Activated CD4-positive, alpha-beta T cell treated with anti-CD3 and anti-CD28 coated beads, Interleukin-2, amount 50 U/mL, for 16 hours (primary cell): ENCODE data around the gene PPM1L.

Experiments
- DNase-seq: peaks from one replicate; pipeline ENCODE4 v3.0.0-alpha.2; 2020

PPM1L gene

DNA sequence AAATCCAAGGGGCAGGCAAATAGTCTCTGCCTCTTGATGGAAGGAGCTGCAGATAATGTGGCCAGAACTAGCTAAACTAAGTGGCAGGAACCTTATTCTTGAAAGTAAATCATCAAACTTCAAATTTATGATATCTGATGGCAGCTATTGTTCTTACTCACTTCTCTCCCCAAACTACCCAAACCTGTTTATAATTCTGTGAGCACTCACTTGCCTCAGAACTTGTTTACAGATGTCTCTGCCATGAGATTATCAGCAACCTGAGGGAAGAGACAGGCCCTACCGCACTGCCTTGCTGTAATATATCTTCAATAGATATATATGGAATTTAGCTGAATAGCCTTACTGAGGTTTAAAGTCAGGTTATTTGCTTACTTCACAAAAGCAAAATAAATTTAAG is 351.3 kb downstream of the PPM1L start:
- DNase-seq = no peak

DNA sequence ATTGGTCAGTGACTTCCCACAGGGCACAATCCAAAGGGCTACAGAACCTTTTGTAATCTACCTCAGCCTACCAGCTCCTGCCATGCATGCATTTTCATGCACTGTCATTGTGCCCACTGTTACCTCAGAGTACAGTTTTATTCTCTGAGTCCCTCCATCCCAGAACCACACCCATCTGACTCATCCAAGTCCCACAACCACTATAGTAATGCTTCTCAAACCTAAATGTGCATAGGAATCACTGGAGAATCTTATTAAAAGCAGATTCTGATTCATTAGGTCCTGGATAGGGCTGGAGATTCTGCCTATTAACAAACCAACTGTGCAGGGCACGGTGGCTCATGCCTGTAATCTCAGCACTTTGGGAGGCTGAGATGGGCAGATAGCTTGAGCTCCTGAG is 352.8 kb downstream of the PPM1L start:
- DNase-seq = no peak

DNA sequence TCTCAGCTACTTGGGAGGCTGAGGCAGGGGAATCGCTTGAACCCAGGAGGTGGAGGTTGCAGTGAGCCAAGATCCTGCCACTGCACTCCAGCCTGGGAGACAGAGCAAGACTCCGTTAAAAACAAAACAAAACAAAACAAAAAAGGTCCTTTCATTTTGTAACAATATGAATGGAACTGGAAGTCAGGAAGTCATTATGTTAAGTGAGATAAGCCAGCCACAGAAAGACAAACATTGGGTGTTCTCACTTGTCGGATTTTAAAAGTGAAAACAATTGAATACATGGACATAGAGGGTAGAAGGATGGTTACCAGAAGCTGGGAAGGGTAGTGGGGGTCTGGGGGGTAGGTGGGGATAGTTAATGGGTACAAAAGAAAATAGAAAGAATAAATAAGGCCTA is 361.6 kb downstream of the PPM1L start:
- no peak for DNase-seq

DNA sequence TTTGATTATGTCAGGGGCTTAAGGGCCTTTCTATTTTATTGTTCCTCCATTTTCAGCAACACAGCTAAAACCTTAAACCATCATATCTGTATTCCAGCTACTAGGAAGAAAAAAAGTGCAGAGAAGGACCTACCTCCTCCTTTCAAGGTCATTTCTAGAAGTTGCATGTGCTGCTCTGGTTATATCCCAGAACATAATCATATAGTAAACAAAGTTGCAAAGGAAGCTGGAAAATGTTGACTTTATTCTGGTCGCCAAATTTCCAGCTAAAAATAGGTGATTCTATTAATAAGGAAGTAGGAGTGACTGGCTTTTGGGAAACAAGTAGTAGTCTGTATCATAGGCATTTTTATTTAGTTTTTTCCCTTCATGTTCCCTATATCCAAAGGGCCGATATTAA is 370.5 kb downstream of the PPM1L start:
- no peak for DNase-seq
